ENCODE data around the gene RBCK1. TPM values are rescaled to one million over a fixed set of nuclear protein-coding genes. Genes with fewer than 3 reads are reported as not detected.
A peak's percentile ranks its signal among the peaks of the same experiment; 100 is the strongest.

Gene RBCK1
- total RNA-seq, 1 donor from 2014 or later: 108 TPM

- Mint-ChIP-seq H3K27me3 (no peaks in the 10 kb centered on the region), H3K4me3 (ENCODE audit: low read depth) (no peak overlapping the region), H3K27ac (no peak overlapping the region), H3K36me3 (ENCODE audit: insufficient read depth) (peaks cover 24% of the 10 kb centered on the region), H3K9me3 (ENCODE audit: low read depth) (no peaks in the 10 kb centered on the region), H3K4me1 (ENCODE audit: low read depth) (no peaks in the 10 kb centered on the region)
- no peak for DNase-seq (ENCODE audit: low spot score, unreplicated experiment)
- TF ChIP-seq CTCF (IDR thresholded peaks at IDR 0.05; ENCODE audit: unreplicated experiment): no peak
Observed at GRCh38 chr20:420721-421574, 12.8 kb downstream of the RBCK1 start.

- H3K36me3 Mint-ChIP-seq (ENCODE audit: insufficient read depth): peaks cover 25% of the 10 kb centered on the region
- no peak for TF ChIP-seq CTCF (IDR thresholded peaks at IDR 0.05; ENCODE audit: unreplicated experiment)
- H3K4me3 Mint-ChIP-seq (ENCODE audit: low read depth): no peak overlapping the region
- no peaks in the 10 kb centered on the region for H3K9me3 Mint-ChIP-seq (ENCODE audit: low read depth)
- DNase-seq (ENCODE audit: low spot score, unreplicated experiment): no peak
- peak overlapping the region; percentile 7 for H3K27ac Mint-ChIP-seq
- H3K27me3 Mint-ChIP-seq: no peaks in the 10 kb centered on the region
- no peaks in the 10 kb centered on the region for H3K4me1 Mint-ChIP-seq (ENCODE audit: low read depth)
Observed at GRCh38 chr20:421685-422250, 13.7 kb downstream of the RBCK1 start.

- Mint-ChIP-seq H3K36me3 (ENCODE audit: insufficient read depth) (peaks cover 14% of the 10 kb centered on the region), H3K4me3 (ENCODE audit: low read depth) (no peak overlapping the region)
Observed at GRCh38 chr20:426566-426965, 18.5 kb downstream of the RBCK1 start.

GRCh38 chr20:427401-427800, 19.3 kb downstream of the RBCK1 start:
- H3K9me3 Mint-ChIP-seq (ENCODE audit: low read depth): no peaks in the 10 kb centered on the region
- H3K4me1 Mint-ChIP-seq (ENCODE audit: low read depth): no peaks in the 10 kb centered on the region
- no peak for TF ChIP-seq CTCF (IDR thresholded peaks at IDR 0.05; ENCODE audit: unreplicated experiment)
- no peaks in the 10 kb centered on the region for H3K27me3 Mint-ChIP-seq
- no peak overlapping the region for H3K27ac Mint-ChIP-seq
- H3K4me3 Mint-ChIP-seq (ENCODE audit: low read depth): no peak overlapping the region
- no peak for DNase-seq (ENCODE audit: low spot score, unreplicated experiment)
- H3K36me3 Mint-ChIP-seq (ENCODE audit: insufficient read depth): peaks cover 9% of the 10 kb centered on the region

More at GRCh38 chr20:426566-426965, 18.5 kb downstream of the RBCK1 start:
- no peak for DNase-seq (ENCODE audit: low spot score, unreplicated experiment)
- Mint-ChIP-seq H3K4me1 (ENCODE audit: low read depth) (no peaks in the 10 kb centered on the region), H3K27ac (no peak overlapping the region), H3K27me3 (no peaks in the 10 kb centered on the region), H3K9me3 (ENCODE audit: low read depth) (no peaks in the 10 kb centered on the region)
- TF ChIP-seq CTCF (IDR thresholded peaks at IDR 0.05; ENCODE audit: unreplicated experiment): no peak

GRCh38 chr20:427849-428657, 20.0 kb downstream of the RBCK1 start:
- peaks cover 9% of the 10 kb centered on the region for H3K36me3 Mint-ChIP-seq (ENCODE audit: insufficient read depth)
- no peaks in the 10 kb centered on the region for H3K27me3 Mint-ChIP-seq
- peak overlapping the region; percentile 67 for H3K27ac Mint-ChIP-seq
- no peaks in the 10 kb centered on the region for H3K4me1 Mint-ChIP-seq (ENCODE audit: low read depth)
- no peaks in the 10 kb centered on the region for H3K9me3 Mint-ChIP-seq (ENCODE audit: low read depth)
- TF ChIP-seq CTCF (IDR thresholded peaks at IDR 0.05; ENCODE audit: unreplicated experiment): no peak
- DNase-seq (ENCODE audit: low spot score, unreplicated experiment): no peak
- no peak overlapping the region for H3K4me3 Mint-ChIP-seq (ENCODE audit: low read depth)

Measured in progenitor cell of endocrine pancreas (in vitro differentiated cells).